ENCODE results near the gene TARS2.

DNA sequence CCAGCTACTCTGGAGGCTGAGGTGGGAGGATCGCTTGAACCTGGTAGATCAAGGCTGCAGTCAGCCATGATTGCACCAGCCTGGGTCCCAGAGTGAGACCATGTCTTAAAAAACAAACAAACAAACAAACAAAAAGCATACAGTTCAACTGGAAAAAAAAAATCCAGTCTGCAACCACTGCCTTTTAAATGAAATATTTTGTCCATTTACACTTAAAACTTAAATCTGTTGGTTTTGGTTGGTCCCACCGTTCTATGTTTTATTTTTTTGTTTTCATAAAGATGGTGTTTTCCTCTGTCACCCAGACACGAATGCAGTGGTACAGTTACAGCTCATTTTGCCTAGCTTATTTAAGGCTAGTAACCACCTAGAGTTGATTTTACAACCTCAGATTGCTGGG lies 38.1 kb downstream of the TARS2 start:
- TF ChIP-seq, protein P1, sequence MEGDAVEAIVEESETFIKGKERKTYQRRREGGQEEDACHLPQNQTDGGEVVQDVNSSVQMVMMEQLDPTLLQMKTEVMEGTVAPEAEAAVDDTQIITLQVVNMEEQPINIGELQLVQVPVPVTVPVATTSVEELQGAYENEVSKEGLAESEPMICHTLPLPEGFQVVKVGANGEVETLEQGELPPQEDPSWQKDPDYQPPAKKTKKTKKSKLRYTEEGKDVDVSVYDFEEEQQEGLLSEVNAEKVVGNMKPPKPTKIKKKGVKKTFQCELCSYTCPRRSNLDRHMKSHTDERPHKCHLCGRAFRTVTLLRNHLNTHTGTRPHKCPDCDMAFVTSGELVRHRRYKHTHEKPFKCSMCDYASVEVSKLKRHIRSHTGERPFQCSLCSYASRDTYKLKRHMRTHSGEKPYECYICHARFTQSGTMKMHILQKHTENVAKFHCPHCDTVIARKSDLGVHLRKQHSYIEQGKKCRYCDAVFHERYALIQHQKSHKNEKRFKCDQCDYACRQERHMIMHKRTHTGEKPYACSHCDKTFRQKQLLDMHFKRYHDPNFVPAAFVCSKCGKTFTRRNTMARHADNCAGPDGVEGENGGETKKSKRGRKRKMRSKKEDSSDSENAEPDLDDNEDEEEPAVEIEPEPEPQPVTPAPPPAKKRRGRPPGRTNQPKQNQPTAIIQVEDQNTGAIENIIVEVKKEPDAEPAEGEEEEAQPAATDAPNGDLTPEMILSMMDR (IDR thresholded peaks at IDR 0.05), result no peak
- no peak for TF ChIP-seq POLR2A (IDR thresholded peaks at IDR 0.05)

Measured in testis (tissue), 2 donors.